Measurements from ENCODE around the gene KCNA5. TPM values are rescaled to one million over a fixed set of nuclear protein-coding genes. Genes with fewer than 3 reads are reported as not detected.

The KCNA5 gene
- total RNA-seq (2022) = not detected in 2 replicates
- Bru-seq, nascent RNA = not detected
- not detected for BruChase-seq, experiment 1, labeled RNA remaining after a 2-hour chase
- BruChase-seq, experiment 2, labeled RNA remaining after a 6-hour chase = not detected
- long read RNA-seq = 0 reads

DNA sequence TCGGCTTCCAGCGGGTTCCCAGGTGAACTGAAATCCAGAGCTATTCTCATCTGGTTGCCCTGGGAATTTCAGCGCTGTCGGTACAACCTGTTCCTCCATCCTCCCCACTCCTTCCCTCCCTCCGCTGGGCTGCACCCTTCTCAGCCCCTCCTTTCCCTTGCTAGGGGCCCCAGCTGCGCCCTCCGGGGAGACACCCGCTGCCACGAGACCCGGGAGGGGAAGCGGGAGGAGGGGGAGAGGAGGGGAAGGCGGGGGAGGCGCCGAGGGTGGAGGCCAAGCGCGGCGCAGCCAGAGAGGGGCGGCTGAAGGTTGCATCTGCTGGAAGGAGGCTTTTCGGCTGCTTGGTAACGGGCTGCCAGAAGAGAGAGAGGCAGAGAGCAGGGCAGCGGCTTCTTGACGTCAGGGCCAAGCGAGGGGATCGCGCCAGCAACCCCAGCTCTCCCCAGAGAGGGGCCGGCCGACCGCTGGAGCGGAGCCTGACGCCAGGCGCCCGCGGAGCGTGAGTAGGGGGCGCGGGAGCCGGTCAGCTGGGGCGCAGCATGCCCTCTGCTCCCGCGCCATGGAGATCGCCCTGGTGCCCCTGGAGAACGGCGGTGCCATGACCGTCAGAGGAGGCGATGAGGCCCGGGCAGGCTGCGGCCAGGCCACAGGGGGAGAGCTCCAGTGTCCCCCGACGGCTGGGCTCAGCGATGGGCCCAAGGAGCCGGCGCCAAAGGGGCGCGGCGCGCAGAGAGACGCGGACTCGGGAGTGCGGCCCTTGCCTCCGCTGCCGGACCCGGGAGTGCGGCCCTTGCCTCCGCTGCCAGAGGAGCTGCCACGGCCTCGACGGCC is at the start of gene KCNA5:
Gene KCNA5 (plus strand): TSS at position 291 of the 831 bp plus-strand sequence. CDS start 269 bp downstream, at position 560.
- H3K27me3 Mint-ChIP-seq (ENCODE audit: insufficient read depth, unreplicated experiment) = peaks cover 40% of the 10 kb centered on the region
- TF ChIP-seq, protein P1, sequence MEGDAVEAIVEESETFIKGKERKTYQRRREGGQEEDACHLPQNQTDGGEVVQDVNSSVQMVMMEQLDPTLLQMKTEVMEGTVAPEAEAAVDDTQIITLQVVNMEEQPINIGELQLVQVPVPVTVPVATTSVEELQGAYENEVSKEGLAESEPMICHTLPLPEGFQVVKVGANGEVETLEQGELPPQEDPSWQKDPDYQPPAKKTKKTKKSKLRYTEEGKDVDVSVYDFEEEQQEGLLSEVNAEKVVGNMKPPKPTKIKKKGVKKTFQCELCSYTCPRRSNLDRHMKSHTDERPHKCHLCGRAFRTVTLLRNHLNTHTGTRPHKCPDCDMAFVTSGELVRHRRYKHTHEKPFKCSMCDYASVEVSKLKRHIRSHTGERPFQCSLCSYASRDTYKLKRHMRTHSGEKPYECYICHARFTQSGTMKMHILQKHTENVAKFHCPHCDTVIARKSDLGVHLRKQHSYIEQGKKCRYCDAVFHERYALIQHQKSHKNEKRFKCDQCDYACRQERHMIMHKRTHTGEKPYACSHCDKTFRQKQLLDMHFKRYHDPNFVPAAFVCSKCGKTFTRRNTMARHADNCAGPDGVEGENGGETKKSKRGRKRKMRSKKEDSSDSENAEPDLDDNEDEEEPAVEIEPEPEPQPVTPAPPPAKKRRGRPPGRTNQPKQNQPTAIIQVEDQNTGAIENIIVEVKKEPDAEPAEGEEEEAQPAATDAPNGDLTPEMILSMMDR (IDR thresholded peaks at IDR 0.05; ENCODE audit: insufficient read depth in 1 of 2, low read depth in 1 of 2, low read length in 1 of 2, severe bottlenecking in 1 of 2, unreplicated experiment in 1 of 2) = no peak
- Histone ChIP-seq H3K9me3 (no peaks in the 10 kb centered on the region), H3K4me3 (ENCODE audit: low read depth, low read length) (no peak within 1 kb of the TSS), H3K27me3 (replicated peaks; ENCODE audit: control insufficient read depth, insufficient read depth, low read length) (peaks cover 3% of the 10 kb centered on the region; the same call in 1 of the 2 replicates), H3K4me1 (no peaks in the 10 kb centered on the region), H3K36me3 (ENCODE audit: control insufficient read depth, insufficient read depth, low read length) (no peaks in the 10 kb centered on the region)
- intact Hi-C loops (cut with micrococcal nuclease; ENCODE audit: unreplicated experiment) = no loop called here
- no peaks in the 10 kb centered on the region for H3K9me3 Mint-ChIP-seq (ENCODE audit: unreplicated experiment)
- ChIA-PET POLR2A (no interaction called here), CTCF (no interaction called here)
- no peak within 1 kb of the TSS for H3K4me3 Mint-ChIP-seq (ENCODE audit: unreplicated experiment)
- BruUV-seq (replicated peaks) = no TSS peak
- H3K27ac Mint-ChIP-seq (ENCODE audit: unreplicated experiment) = no peak within 1 kb of the TSS
- no peaks in the 10 kb centered on the region for H3K4me1 Mint-ChIP-seq (ENCODE audit: low read depth, unreplicated experiment)
- no peaks in the 10 kb centered on the region for H3K36me3 Mint-ChIP-seq (ENCODE audit: insufficient read depth, unreplicated experiment)
- no peak for DNase-seq

DNA sequence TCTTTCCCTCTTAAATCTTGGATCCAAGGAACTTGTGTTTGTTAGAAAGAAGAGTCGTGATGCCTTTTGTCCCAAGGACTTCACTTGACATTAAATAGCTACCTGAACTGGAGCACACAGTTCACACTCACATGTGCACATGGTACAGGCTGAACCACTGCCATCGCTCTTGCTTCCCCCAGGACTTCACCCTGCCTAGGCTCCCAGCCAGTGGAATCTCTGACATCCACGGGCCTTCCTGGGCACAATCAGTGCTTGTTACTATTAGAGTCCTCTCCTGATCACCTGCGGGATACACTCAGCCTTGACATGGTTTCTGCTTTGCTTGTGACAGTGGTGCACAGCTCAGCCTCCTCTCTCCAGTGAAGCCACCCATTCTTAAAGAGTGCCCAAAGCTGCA is 49.1 kb upstream of the KCNA5 start:
- H3K4me1 ChIP-seq = no peaks in the 10 kb centered on the region
- Mint-ChIP-seq H3K4me3 (ENCODE audit: unreplicated experiment) (no peak overlapping the region), H3K27me3 (ENCODE audit: insufficient read depth, unreplicated experiment) (peaks cover 30% of the 10 kb centered on the region), H3K36me3 (ENCODE audit: insufficient read depth, unreplicated experiment) (no peaks in the 10 kb centered on the region), H3K27ac (ENCODE audit: unreplicated experiment) (no peak overlapping the region), H3K9me3 (ENCODE audit: unreplicated experiment) (no peaks in the 10 kb centered on the region), H3K4me1 (ENCODE audit: low read depth, unreplicated experiment) (no peaks in the 10 kb centered on the region)
- H3K4me3 ChIP-seq (ENCODE audit: low read depth, low read length) = no peak overlapping the region
- DNase-seq = no peak
- H3K36me3 ChIP-seq (ENCODE audit: control insufficient read depth, insufficient read depth, low read length) = no peaks in the 10 kb centered on the region
- CTCF ChIA-PET = interaction anchor here (0.6 to 0.9 kb wide), 2 partner anchors 32 to 139 kb away, joined by 3 read pairs; no protein-coding TSS in a partner anchor
- no peaks in the 10 kb centered on the region for H3K9me3 ChIP-seq
- H3K27me3 ChIP-seq (replicated peaks; ENCODE audit: control insufficient read depth, insufficient read depth, low read length) = no peaks in the 10 kb centered on the region; the same call in 1 of the 2 replicates
- TF ChIP-seq, protein P1 (IDR thresholded peaks at IDR 0.05; ENCODE audit: insufficient read depth in 1 of 2, low read depth in 1 of 2, low read length in 1 of 2, severe bottlenecking in 1 of 2, unreplicated experiment in 1 of 2) = no peak
- POLR2A ChIA-PET = no interaction called here
- BruUV-seq (replicated peaks) = no TSS peak
- intact Hi-C loops (cut with micrococcal nuclease; ENCODE audit: unreplicated experiment) = no loop called here

DNA sequence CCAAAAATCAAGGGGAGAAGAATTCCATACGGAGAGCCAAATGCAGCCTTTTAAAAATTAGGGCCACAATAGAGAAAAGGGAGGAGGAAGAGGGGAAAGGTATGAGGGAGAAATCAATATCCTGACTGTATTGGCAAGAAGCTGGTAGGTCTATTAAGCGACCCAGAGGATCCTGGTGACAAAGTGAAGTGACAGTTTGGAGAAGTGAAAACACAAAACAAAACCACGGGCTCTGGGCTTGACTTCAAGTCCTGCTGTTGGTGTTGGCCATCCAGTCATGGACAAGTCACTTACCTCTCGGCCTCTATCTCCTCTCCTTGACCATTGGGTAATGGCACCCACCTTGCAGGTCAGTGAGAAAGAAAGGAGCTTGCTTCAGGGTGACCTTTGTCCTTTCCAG is 47.0 kb upstream of the KCNA5 start:
- Mint-ChIP-seq H3K4me3 (ENCODE audit: unreplicated experiment) (no peak overlapping the region), H3K36me3 (ENCODE audit: insufficient read depth, unreplicated experiment) (no peaks in the 10 kb centered on the region), H3K4me1 (ENCODE audit: low read depth, unreplicated experiment) (no peaks in the 10 kb centered on the region), H3K27me3 (ENCODE audit: insufficient read depth, unreplicated experiment) (peaks cover 32% of the 10 kb centered on the region), H3K9me3 (ENCODE audit: unreplicated experiment) (no peaks in the 10 kb centered on the region), H3K27ac (ENCODE audit: unreplicated experiment) (no peak overlapping the region)
- no peaks in the 10 kb centered on the region for H3K4me1 ChIP-seq
- no peak overlapping the region for H3K4me3 ChIP-seq (ENCODE audit: low read depth, low read length)
- ChIA-PET POLR2A (no interaction called here), CTCF (interaction anchor here (0.6 kb wide), 1 partner anchor 140 kb away, joined by 4 read pairs; no protein-coding TSS in a partner anchor)
- peaks cover 4% of the 10 kb centered on the region for H3K27me3 ChIP-seq (replicated peaks; ENCODE audit: control insufficient read depth, insufficient read depth, low read length)
- TF ChIP-seq, protein P1 (IDR thresholded peaks at IDR 0.05; ENCODE audit: insufficient read depth in 1 of 2, low read depth in 1 of 2, low read length in 1 of 2, severe bottlenecking in 1 of 2, unreplicated experiment in 1 of 2) = no peak
- no peaks in the 10 kb centered on the region for H3K9me3 ChIP-seq
- DNase-seq = no peak
- intact Hi-C loops (cut with micrococcal nuclease; ENCODE audit: unreplicated experiment) = no loop called here
- no peaks in the 10 kb centered on the region for H3K36me3 ChIP-seq (ENCODE audit: control insufficient read depth, insufficient read depth, low read length)
- BruUV-seq (replicated peaks) = no TSS peak

Data from Caco-2 (cell line).